A549 treated with CpdA at 1 μM for 4 hours (cell line): ENCODE data around the gene KCTD12. TPM values are rescaled to one million over a fixed set of nuclear protein-coding genes. Genes with fewer than 3 reads are reported as not detected.

Experiments used
- total RNA-seq: library from RNA; stranded (reverse); fragments of 200-300 nt; extraction: Qiagen RNA extraction; gene quantifications from 5 replicates; pipeline ENCODE4 v1.2.3, GENCODE V29; 2022; ENCODE audit warnings: low read depth

Gene KCTD12
- total RNA-seq = 1.8 to 2.5 TPM (median 2.2 TPM) in 5 replicates

GRCh38 chr13:76886292-76887075 lies at the start of gene KCTD12:
KCTD12 (minus strand) TSS chr13:76886405; CDS start chr13:76886148, 257 bp downstream.

Other genes starting within 250 kb of the KCTD12 start
- not detected in 5 replicates for gene ACOD1, start 62.1 kb upstream of the KCTD12 start, total RNA-seq
- gene CLN5, start 105.7 kb upstream of the KCTD12 start, total RNA-seq = 8.8 to 9.8 TPM (median 9.3 TPM) in 5 replicates
- 15.2 to 17.5 TPM (median 16.5 TPM) in 5 replicates for gene FBXL3, start 140.8 kb upstream of the KCTD12 start, total RNA-seq